Colonic mucosa (tissue), 4 donors: ENCODE results near the gene NTMT1. TPM values are rescaled to one million over a fixed set of nuclear protein-coding genes. Genes with fewer than 3 reads are reported as not detected.

Experiments used
- DNase-seq: peaks from one replicate; pipeline ENCODE4 v3.0.0-alpha.2; 2020
- H3K27ac ChIP-seq: fragments of 200-600 bp; one replicate; pipeline ENCODE4 v1.8.0; 2021
- H3K27me3 ChIP-seq: fragments of 200-600 bp; one replicate; pipeline ENCODE4 v1.8.0; 2021
- H3K36me3 ChIP-seq: fragments of 200-600 bp; one replicate; pipeline ENCODE4 v1.8.0; 2021
- H3K4me1 ChIP-seq: fragments of 200-600 bp; one replicate; pipeline ENCODE4 v1.8.0; 2021; ENCODE audit warnings: mild to moderate bottlenecking
- H3K4me3 ChIP-seq: fragments of 200-600 bp; one replicate; pipeline ENCODE4 v1.8.0; 2021
- H3K9ac ChIP-seq, 2 donors: one replicate each; pipeline ENCODE4 v1.7.0; 2013; ENCODE audit warnings: control low read depth in 2 of 2, low read depth in 2 of 2, low read length in 2 of 2
- H3K9me3 ChIP-seq: fragments of 200-600 bp; one replicate; pipeline ENCODE4 v1.8.0; 2021
- CTCF ChIP-seq: fragments of 200-600 bp; IDR thresholded peaks from one replicate; pipeline ENCODE4 v1.8.0; 2022; ENCODE audit warnings: antibody characterized with exemption, mild to moderate bottlenecking
- intact Hi-C: fragments of 100-400 bp; cut with DNase I; formaldehyde crosslinking; loops from one replicate; pipeline ENCODE4 v1.14.1; 2022
- total RNA-seq, 2 donors: library from RNA; stranded (reverse); fragmentation: NEBNext Ultra II Directional in 1 of 2; extraction: Animal tissue kit (Norgen Biotek cat#: 25700) in 1 of 2; gene quantifications; one replicate each; pipeline ENCODE4 v1.2.1, GENCODE V29; 2021
- donor health status: healthy.
- donor health status: DM: no; HTN: no; CAD: no.
- donor health status: DM: no; HTN: no; CAD: no.

The NTMT1 gene
- total RNA-seq, 2 donors from 2014 or later: 25.3 to 50.2 TPM

DNA sequence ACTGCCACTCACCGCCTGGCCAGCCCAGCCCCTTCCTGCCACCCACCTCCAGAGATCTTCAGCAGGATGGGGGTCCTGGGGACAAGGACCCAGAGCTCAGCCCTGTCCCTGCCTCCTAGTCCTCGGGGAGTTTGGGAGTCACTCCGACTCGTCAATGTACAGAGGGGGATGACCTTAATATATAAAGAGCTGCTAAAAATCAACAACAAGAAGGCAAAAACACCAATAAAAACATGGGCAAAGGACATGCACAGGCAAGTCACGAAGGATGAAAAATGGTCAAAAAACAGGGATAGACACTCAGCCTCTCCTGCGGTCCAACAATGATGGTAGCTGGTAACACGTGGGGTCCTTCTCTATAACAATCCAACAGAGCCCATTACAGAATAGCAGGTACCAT is 20.7 kb downstream of the NTMT1 start:
- Histone ChIP-seq H3K9ac (no peak overlapping the region), H3K27ac (no peak overlapping the region), H3K4me1 (no peaks in the 10 kb centered on the region), H3K9me3 (no peaks in the 10 kb centered on the region), H3K27me3 (no peaks in the 10 kb centered on the region), H3K36me3 (no peaks in the 10 kb centered on the region), H3K4me3 (no peak overlapping the region)
- no peak for TF ChIP-seq CTCF
- intact Hi-C loops: no loop called here
- no peak for DNase-seq

DNA sequence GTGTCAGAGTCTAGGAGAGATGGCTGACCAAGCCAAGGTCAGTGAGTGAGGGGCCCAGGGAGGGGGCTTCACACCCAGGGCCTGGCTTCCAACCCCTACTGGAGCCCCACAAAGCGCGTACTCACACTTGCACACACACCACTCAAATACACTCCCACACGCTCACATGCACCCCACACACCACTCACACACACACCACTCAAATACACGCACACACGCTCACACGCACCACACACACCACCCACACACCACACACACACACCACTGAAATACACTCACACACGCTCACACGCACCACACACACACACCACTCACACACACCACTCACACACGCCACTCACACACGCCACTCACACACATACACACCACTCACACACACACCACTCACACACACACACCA is 21.7 kb downstream of the NTMT1 start:
- DNase-seq: no peak
- H3K27me3 ChIP-seq: no peaks in the 10 kb centered on the region
- H3K9ac ChIP-seq: no peak overlapping the region
- intact Hi-C loops: no loop called here
- no peaks in the 10 kb centered on the region for H3K36me3 ChIP-seq
- H3K9me3 ChIP-seq: no peaks in the 10 kb centered on the region
- H3K4me1 ChIP-seq: no peaks in the 10 kb centered on the region
- TF ChIP-seq CTCF: no peak
- H3K4me3 ChIP-seq: no peak overlapping the region
- H3K27ac ChIP-seq: no peak overlapping the region

- H3K9ac ChIP-seq: no peak overlapping the region
- no peaks in the 10 kb centered on the region for H3K9me3 ChIP-seq
- no peak for DNase-seq
- H3K4me1 ChIP-seq: no peaks in the 10 kb centered on the region
- intact Hi-C loops: no loop called here
- no peak overlapping the region for H3K4me3 ChIP-seq
- no peak overlapping the region for H3K27ac ChIP-seq
- no peaks in the 10 kb centered on the region for H3K36me3 ChIP-seq
- no peaks in the 10 kb centered on the region for H3K27me3 ChIP-seq
- TF ChIP-seq CTCF: no peak
Measured at GRCh38 chr9:129648092-129648763, 22.3 kb downstream of the NTMT1 start.

- Histone ChIP-seq H3K27ac (no peak overlapping the region), H3K4me1 (no peaks in the 10 kb centered on the region), H3K36me3 (no peaks in the 10 kb centered on the region), H3K9ac (no peak overlapping the region), H3K4me3 (no peak overlapping the region), H3K27me3 (no peaks in the 10 kb centered on the region), H3K9me3 (no peaks in the 10 kb centered on the region)
- no peak for DNase-seq
- no peak for TF ChIP-seq CTCF
- intact Hi-C loops: no loop called here
Measured at GRCh38 chr9:129648764-129649115, 22.8 kb downstream of the NTMT1 start.

DNA sequence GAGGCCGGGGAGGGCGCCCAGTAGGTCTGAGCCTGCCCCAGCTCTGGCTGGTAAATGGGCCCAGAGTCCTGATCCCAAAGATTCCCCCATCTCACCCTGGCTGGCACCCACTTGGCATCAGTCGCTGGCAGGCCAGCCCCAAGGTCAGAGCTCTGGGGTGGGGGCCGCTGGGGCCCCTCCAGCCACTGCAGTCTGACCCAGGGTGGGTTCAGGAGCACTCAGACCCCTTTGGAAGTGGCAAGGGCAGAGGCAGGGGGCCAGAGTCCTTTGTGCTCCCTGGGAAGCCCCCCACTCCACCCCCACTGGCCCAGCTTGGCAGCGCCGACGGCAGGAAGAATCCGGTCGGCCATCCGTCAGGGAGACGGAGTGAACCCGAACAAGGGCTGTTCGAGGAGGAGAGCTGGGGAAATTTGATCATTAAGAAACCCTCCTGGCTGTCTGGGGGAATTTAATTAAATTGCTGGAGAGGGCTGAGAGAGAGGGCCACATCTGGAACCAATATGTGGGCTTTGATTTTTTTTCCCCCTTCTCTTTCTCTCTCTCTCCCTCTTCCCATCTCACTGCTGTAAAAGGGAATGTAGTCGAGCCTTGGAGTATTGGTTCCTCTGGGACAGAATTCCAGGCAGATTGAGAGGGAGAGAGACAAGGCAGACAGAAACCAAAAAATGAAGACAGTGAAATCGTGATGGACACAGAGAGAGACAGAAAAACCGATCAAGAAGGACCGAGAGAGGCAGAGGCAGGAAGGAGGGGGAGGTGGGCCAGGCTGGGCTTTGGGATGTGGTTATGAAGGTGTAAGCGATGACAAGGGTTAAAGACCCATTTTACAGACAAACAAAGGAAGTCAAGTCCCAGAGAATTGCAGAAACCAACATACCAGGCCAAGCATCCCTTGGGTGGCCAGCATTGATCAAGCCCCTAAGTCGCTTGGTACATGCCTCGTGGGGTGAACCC is 24.0 kb downstream of the NTMT1 start:
- Histone ChIP-seq H3K9ac (no peak overlapping the region), H3K36me3 (no peaks in the 10 kb centered on the region), H3K4me1 (no peaks in the 10 kb centered on the region), H3K27me3 (no peaks in the 10 kb centered on the region), H3K9me3 (no peaks in the 10 kb centered on the region), H3K27ac (no peak overlapping the region), H3K4me3 (no peak overlapping the region)
- DNase-seq: no peak
- intact Hi-C loops: loop anchor here (5.0 kb wide), 1 partner anchor 67 kb away; no protein-coding TSS in a partner anchor
- no peak for TF ChIP-seq CTCF
